Astrocyte (in vitro differentiated cells and primary cell): Measurements from ENCODE around the gene RCL1. TPM values are rescaled to one million over a fixed set of nuclear protein-coding genes. Genes with fewer than 3 reads are reported as not detected.

Source experiments
- DNase-seq: peaks from one replicate; pipeline ENCODE4 v3.0.0-alpha.2; 2010; ENCODE audit warnings: low read depth
- FAIRE-seq: peaks from 2 replicates; lab custom pipeline; 2011; peaks lifted over from hg19 to GRCh38; lab: Jason Lieb, UNC
- H2AFZ ChIP-seq: 2 replicates; pipeline ENCODE4 v1.6.0; 2012; ENCODE audit warnings: low read depth, low read length, inconsistent platforms
- H3K27ac ChIP-seq: 2 replicates; pipeline ENCODE4 v1.5.1; 2011; ENCODE audit warnings: low read depth, low read length, inconsistent platforms
- H3K27me3 ChIP-seq: 2 replicates; pipeline ENCODE4 v1.6.0; 2011; ENCODE audit warnings: low read length, inconsistent platforms; ENCODE audit not compliant: insufficient read depth
- H3K36me3 ChIP-seq: 2 replicates; pipeline ENCODE4 v1.5.1; 2011; ENCODE audit warnings: low read length, inconsistent platforms; ENCODE audit not compliant: insufficient read depth
- H3K4me1 ChIP-seq: 2 replicates; pipeline ENCODE4 v1.5.1; 2011; ENCODE audit warnings: low read length, inconsistent platforms; ENCODE audit not compliant: insufficient read depth
- H3K4me2 ChIP-seq: 2 replicates; pipeline ENCODE4 v1.6.0; 2012; ENCODE audit warnings: low read length, inconsistent platforms
- H3K4me3 ChIP-seq: 2 replicates; pipeline ENCODE4 v1.5.1; 2011; ENCODE audit warnings: low read depth, mild to moderate bottlenecking, low read length, inconsistent platforms; ENCODE audit not compliant: insufficient read depth
- H3K79me2 ChIP-seq: 2 replicates; pipeline ENCODE4 v1.6.0; 2012; ENCODE audit warnings: mild to moderate bottlenecking, low read length, inconsistent platforms; ENCODE audit not compliant: insufficient read depth
- H3K9ac ChIP-seq: 2 replicates; pipeline ENCODE4 v1.6.0; 2012; ENCODE audit warnings: mild to moderate bottlenecking, low read length, inconsistent platforms
- H3K9me3 ChIP-seq: 2 replicates; pipeline ENCODE4 v1.5.1; 2012; ENCODE audit warnings: low read depth, mild to moderate bottlenecking, low read length, inconsistent platforms; ENCODE audit not compliant: insufficient read depth
- H4K20me1 ChIP-seq: 2 replicates; pipeline ENCODE4 v1.6.0; 2012; ENCODE audit warnings: low read length, inconsistent platforms; ENCODE audit not compliant: insufficient read depth
- H3K27ac Mint-ChIP-seq: one replicate; pipeline ENCODE4 v1.8.0; 2021; ENCODE audit warnings: mild to moderate bottlenecking, mixed read lengths; ENCODE audit not compliant: unreplicated experiment
- H3K27me3 Mint-ChIP-seq: one replicate; pipeline ENCODE4 v1.8.0; 2021; ENCODE audit warnings: low read depth, mixed read lengths; ENCODE audit not compliant: unreplicated experiment
- H3K36me3 Mint-ChIP-seq: one replicate; pipeline ENCODE4 v1.8.0; 2021; ENCODE audit warnings: low read depth, mixed read lengths; ENCODE audit not compliant: unreplicated experiment
- H3K4me1 Mint-ChIP-seq: one replicate; pipeline ENCODE4 v1.8.0; 2021; ENCODE audit warnings: low read depth, mixed read lengths; ENCODE audit not compliant: unreplicated experiment
- H3K4me3 Mint-ChIP-seq: one replicate; pipeline ENCODE4 v1.8.0; 2021; ENCODE audit warnings: mild to moderate bottlenecking, moderate library complexity, mixed read lengths; ENCODE audit not compliant: unreplicated experiment
- H3K9me3 Mint-ChIP-seq: one replicate; pipeline ENCODE4 v1.8.0; 2021; ENCODE audit warnings: mild to moderate bottlenecking, mixed read lengths; ENCODE audit not compliant: unreplicated experiment
- EZH2 ChIP-seq: IDR thresholded peaks from 2 replicates; pipeline ENCODE4 v1.6.1; 2012; ENCODE audit warnings: mild to moderate bottlenecking, low read length, inconsistent platforms; ENCODE audit not compliant: insufficient read depth
- total RNA-seq: library from RNA; stranded (reverse); gene quantifications from 2 replicates; pipeline ENCODE4 v1.2.1, GENCODE V29; 2021
- TF ChIP-seq, protein P1 (sequence below): IDR thresholded peaks from 2 replicates; pipeline ENCODE4 v1.5.1; 2011; ENCODE audit warnings: low read depth, mild to moderate bottlenecking, inconsistent platforms, low read length, moderate library complexity; ENCODE audit not compliant: insufficient read depth

The RCL1 gene
- total RNA-seq, 1 donor from 2014 or later: 22.3 TPM

DNA sequence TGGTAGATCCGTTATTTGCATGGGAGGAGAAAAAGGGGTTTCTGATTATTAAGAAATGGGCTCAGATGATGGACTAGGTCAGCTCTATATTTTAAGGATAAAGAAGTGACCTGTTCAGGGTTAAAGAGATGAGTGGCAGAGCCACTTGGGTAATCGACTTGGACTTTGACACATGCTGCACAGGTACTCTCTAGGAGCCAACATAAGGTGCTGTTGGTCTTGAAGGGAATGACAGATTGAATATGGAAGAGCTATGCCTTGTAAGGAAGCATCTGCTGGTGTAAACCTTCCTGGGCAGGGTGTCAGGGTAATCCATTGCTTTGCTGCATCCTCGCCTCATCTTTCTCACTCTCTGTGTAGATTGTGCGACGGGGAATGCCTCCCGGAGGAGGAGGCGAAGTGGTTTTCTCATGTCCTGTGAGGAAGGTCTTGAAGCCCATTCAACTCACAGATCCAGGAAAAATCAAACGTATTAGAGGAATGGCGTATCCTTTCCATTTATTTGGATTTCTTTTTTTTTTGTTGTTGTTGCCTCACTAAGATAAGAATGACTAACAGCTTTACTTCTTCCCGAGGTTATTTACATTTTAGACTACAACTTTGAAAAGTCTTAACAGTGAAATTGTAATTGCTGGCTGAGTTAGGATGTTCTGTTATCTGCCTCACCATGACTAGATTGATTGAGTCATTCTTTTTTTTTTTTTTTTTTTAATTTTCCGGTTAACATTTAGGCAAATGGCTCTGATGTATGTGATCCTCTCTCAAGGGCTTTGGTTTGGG lies 41.2 kb downstream of the RCL1 start:
- Histone ChIP-seq H3K4me3 (no peak overlapping the region), H4K20me1 (no peaks in the 10 kb centered on the region), H2AFZ (no peak overlapping the region), H3K79me2 (peaks cover 22% of the 10 kb centered on the region), H3K36me3 (no peaks in the 10 kb centered on the region), H3K27ac (peak overlapping the region; percentile 99), H3K4me2 (peak overlapping the region; percentile 76), H3K9ac (peak overlapping the region; percentile 74), H3K4me1 (peaks cover 69% of the 10 kb centered on the region), H3K27me3 (no peaks in the 10 kb centered on the region), H3K9me3 (no peaks in the 10 kb centered on the region)
- Mint-ChIP-seq H3K27me3 (no peaks in the 10 kb centered on the region), H3K9me3 (no peaks in the 10 kb centered on the region), H3K4me1 (peaks cover 66% of the 10 kb centered on the region), H3K4me3 (no peak overlapping the region), H3K36me3 (peaks cover 8% of the 10 kb centered on the region), H3K27ac (peak overlapping the region; percentile 89)
- peak; percentile 39 for DNase-seq
- FAIRE-seq: no peak
- no peak for TF ChIP-seq EZH2
- TF ChIP-seq, protein P1, sequence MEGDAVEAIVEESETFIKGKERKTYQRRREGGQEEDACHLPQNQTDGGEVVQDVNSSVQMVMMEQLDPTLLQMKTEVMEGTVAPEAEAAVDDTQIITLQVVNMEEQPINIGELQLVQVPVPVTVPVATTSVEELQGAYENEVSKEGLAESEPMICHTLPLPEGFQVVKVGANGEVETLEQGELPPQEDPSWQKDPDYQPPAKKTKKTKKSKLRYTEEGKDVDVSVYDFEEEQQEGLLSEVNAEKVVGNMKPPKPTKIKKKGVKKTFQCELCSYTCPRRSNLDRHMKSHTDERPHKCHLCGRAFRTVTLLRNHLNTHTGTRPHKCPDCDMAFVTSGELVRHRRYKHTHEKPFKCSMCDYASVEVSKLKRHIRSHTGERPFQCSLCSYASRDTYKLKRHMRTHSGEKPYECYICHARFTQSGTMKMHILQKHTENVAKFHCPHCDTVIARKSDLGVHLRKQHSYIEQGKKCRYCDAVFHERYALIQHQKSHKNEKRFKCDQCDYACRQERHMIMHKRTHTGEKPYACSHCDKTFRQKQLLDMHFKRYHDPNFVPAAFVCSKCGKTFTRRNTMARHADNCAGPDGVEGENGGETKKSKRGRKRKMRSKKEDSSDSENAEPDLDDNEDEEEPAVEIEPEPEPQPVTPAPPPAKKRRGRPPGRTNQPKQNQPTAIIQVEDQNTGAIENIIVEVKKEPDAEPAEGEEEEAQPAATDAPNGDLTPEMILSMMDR: no peak

DNA sequence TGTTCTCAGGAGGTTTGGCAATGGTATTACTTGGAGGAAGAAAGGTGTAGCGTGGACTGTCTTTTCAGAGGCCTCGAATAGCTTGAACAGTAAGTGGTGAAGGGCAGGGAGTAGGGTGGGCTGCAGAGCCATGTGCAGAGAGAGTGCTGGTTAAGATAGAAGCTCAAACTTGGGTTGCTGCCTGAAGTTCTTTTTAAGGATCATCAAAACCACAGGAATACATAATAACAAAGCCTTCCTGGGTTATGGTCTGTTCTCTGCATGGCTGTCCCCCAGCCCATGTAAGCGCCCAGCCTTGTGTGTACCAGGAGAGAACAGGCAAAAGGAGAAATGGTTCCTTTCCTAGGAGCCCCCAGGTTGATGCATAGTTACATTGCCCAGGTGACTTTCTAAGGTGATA lies 43.9 kb downstream of the RCL1 start:
- Histone ChIP-seq H3K4me1 (peaks cover 52% of the 10 kb centered on the region), H3K4me2 (peak overlapping the region; percentile 68), H3K27ac (peak overlapping the region; percentile 90), H3K9ac (peak overlapping the region; percentile 70), H3K36me3 (peaks cover 5% of the 10 kb centered on the region), H4K20me1 (no peaks in the 10 kb centered on the region), H3K9me3 (no peaks in the 10 kb centered on the region), H2AFZ (no peak overlapping the region), H3K27me3 (no peaks in the 10 kb centered on the region), H3K4me3 (no peak overlapping the region), H3K79me2 (peaks cover 15% of the 10 kb centered on the region)
- H3K36me3 Mint-ChIP-seq: peaks cover 10% of the 10 kb centered on the region
- no peaks in the 10 kb centered on the region for H3K9me3 Mint-ChIP-seq
- H3K4me3 Mint-ChIP-seq: no peak overlapping the region
- no peak overlapping the region for H3K27ac Mint-ChIP-seq
- H3K27me3 Mint-ChIP-seq: no peaks in the 10 kb centered on the region
- FAIRE-seq (no peak), DNase-seq (peak; percentile 34)
- TF ChIP-seq, protein P1: no peak
- no peak for TF ChIP-seq EZH2
- H3K4me1 Mint-ChIP-seq: peaks cover 73% of the 10 kb centered on the region
